Heart left ventricle (tissue), 13 donors: ENCODE measurements around the gene BYSL.

ENCODE experiments used
- POLR2A ChIP-seq, 2 donors: fragments of 450-650 bp; IDR thresholded peaks; one replicate each; pipeline ENCODE4 v1.6.1; 2017; ENCODE audit warnings: antibody characterized with exemption in 2 of 2, mild to moderate bottlenecking in 2 of 2, moderate library complexity in 2 of 2
- TF ChIP-seq, protein P1 (sequence below), 12 donors: fragments of 200-600 bp; sonication (generic) in 4 of 12; IDR thresholded peaks; one replicate each; pipeline versions ENCODE4 v1.5.0 to v1.8.0; 2018 to 2022; ENCODE audit warnings: antibody characterized with exemption in 12 of 12, mild to moderate bottlenecking in 5 of 12
- donor health status: ischemic (EF 13 %, LVEDD 7.1; RV severe dilation, severe dysfunction).
- donor health status: DM: no; HTN: yes; CAD: no.
- donor health status: DM: no; HTN: no; CAD: no.
- donor health status: ischemic (EF 25% LVEDD 6.9; RV normal size, moderate dysfunction).
- donor health status: ischemic (EF 25% LVEDD 5.7; RV mildly dilated, moderate dysfunction).
- donor health status: ischemic (EF 35%, LVEDD 5.7; RV mildly dilated, moderate dysfunction).
- donor health status: nonischemic (EF 11% LVEDD 7.7; RV severe dilation, severe dysfunction).
- donor health status: DM: yes; HTN: yes; CAD: no.
- donor health status: PGD.
- donor health status: ischemic (EF 29% LVEDD 5.4; RV normal size, mild dysfunction).
- donor health status: nonischemic (EF 23%, LVEDD 6.1; RV moderate dilation, normal function).

DNA sequence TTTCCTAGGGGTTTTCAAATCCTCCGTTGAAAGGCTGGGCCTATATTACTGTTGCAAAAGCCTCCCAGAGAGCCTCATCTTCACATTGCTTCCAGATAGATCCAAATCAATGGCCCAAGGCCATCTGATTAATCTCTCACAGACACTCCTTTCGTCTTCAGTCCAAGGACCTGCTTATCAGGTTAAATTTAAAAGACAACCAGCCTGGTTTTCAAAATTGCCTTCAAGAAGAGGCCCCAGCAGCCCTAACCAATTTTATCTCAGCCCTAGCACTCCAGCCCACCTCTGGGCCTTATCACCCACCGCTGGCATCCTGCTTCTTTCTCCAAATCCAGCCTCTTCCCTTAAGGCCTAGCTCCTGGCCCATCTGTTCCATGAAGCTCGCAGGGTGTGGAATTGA, 35.8 kb downstream of the BYSL start:
- no peak for TF ChIP-seq POLR2A (IDR thresholded peaks at IDR 0.05)
- TF ChIP-seq, protein P1, sequence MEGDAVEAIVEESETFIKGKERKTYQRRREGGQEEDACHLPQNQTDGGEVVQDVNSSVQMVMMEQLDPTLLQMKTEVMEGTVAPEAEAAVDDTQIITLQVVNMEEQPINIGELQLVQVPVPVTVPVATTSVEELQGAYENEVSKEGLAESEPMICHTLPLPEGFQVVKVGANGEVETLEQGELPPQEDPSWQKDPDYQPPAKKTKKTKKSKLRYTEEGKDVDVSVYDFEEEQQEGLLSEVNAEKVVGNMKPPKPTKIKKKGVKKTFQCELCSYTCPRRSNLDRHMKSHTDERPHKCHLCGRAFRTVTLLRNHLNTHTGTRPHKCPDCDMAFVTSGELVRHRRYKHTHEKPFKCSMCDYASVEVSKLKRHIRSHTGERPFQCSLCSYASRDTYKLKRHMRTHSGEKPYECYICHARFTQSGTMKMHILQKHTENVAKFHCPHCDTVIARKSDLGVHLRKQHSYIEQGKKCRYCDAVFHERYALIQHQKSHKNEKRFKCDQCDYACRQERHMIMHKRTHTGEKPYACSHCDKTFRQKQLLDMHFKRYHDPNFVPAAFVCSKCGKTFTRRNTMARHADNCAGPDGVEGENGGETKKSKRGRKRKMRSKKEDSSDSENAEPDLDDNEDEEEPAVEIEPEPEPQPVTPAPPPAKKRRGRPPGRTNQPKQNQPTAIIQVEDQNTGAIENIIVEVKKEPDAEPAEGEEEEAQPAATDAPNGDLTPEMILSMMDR (IDR thresholded peaks at IDR 0.05): no peak
